Measurements from ENCODE around the gene FRMPD1. TPM values are rescaled to one million over a fixed set of nuclear protein-coding genes. Genes with fewer than 3 reads are reported as not detected.

The FRMPD1 gene
- total RNA-seq, 1 donor from 2014 or later: 0.07 TPM

DNA sequence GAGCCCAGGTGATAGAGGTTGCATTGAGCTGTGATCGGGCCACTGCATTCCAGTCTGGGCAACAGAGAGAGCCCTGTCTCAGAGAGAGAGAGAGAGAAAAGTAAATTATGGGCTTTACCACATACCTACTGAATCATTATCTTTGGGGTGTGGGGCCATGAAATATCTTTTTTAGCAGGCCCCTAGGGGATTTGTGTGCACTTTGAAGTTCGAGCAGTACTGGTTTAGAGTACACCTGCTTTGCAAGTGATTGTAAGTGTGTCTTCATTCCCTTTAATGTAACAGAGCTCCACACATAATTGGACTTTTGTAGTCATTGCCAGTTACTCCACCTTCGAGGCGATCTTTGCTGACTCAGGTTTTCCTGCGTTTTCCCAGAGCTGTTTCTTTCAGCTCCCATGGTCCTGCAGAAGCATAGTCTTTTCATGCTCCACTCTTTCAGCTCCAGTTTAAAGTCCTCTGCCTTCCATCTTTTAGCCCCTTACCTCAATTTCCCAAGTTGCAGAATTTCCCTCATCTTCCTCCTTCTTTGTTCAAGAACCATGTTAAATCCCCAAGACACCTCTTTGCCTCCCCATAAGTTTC, 24.0 kb upstream of the FRMPD1 start:
- Mint-ChIP-seq H3K9me3 (ENCODE audit: unreplicated experiment) (no peaks in the 10 kb centered on the region), H3K36me3 (ENCODE audit: low read depth, unreplicated experiment) (no peaks in the 10 kb centered on the region), H3K27me3 (ENCODE audit: low read depth, unreplicated experiment) (peaks cover 5% of the 10 kb centered on the region), H3K4me1 (ENCODE audit: low read depth, unreplicated experiment) (peaks cover 5% of the 10 kb centered on the region), H3K4me3 (ENCODE audit: unreplicated experiment) (no peak overlapping the region), H3K27ac (ENCODE audit: unreplicated experiment) (no peak overlapping the region)
- no peak overlapping the region for H3K4me3 ChIP-seq (ENCODE audit: insufficient read depth, low read depth, low read length)
- no peak overlapping the region for H3K27ac ChIP-seq (ENCODE audit: low read depth, low read length)
- no peak overlapping the region for H3K9ac ChIP-seq (ENCODE audit: low read length)
- no peak for TF ChIP-seq EZH2 (IDR thresholded peaks at IDR 0.05; ENCODE audit: insufficient read depth, low read length)
- TF ChIP-seq, protein P1, sequence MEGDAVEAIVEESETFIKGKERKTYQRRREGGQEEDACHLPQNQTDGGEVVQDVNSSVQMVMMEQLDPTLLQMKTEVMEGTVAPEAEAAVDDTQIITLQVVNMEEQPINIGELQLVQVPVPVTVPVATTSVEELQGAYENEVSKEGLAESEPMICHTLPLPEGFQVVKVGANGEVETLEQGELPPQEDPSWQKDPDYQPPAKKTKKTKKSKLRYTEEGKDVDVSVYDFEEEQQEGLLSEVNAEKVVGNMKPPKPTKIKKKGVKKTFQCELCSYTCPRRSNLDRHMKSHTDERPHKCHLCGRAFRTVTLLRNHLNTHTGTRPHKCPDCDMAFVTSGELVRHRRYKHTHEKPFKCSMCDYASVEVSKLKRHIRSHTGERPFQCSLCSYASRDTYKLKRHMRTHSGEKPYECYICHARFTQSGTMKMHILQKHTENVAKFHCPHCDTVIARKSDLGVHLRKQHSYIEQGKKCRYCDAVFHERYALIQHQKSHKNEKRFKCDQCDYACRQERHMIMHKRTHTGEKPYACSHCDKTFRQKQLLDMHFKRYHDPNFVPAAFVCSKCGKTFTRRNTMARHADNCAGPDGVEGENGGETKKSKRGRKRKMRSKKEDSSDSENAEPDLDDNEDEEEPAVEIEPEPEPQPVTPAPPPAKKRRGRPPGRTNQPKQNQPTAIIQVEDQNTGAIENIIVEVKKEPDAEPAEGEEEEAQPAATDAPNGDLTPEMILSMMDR (IDR thresholded peaks at IDR 0.05; ENCODE audit: insufficient read depth, low read depth, low read length): no peak
- H3K36me3 ChIP-seq (ENCODE audit: insufficient read depth, low read length): no peaks in the 10 kb centered on the region
- H3K4me2 ChIP-seq (ENCODE audit: low read length): no peak overlapping the region
- H3K4me1 ChIP-seq (ENCODE audit: insufficient read depth, low read length): no peaks in the 10 kb centered on the region
- H2AFZ ChIP-seq (ENCODE audit: low read depth, low read length): no peak overlapping the region
- no peaks in the 10 kb centered on the region for H3K9me3 ChIP-seq (ENCODE audit: insufficient read depth, low read depth, low read length)
- DNase-seq (ENCODE audit: low read depth) (no peak), FAIRE-seq (no peak)
- no peaks in the 10 kb centered on the region for H4K20me1 ChIP-seq (ENCODE audit: insufficient read depth, low read length)
- H3K79me2 ChIP-seq (ENCODE audit: insufficient read depth, low read length): no peaks in the 10 kb centered on the region
- H3K27me3 ChIP-seq (ENCODE audit: insufficient read depth, low read length): peaks cover 2% of the 10 kb centered on the region

GRCh38 chr9:37632479-37632878, 18.3 kb upstream of the FRMPD1 start:
- H4K20me1 ChIP-seq (ENCODE audit: insufficient read depth, low read length): no peaks in the 10 kb centered on the region
- H3K27me3 ChIP-seq (ENCODE audit: insufficient read depth, low read length): peaks cover 5% of the 10 kb centered on the region
- no peak overlapping the region for H3K27ac ChIP-seq (ENCODE audit: low read depth, low read length)
- Mint-ChIP-seq H3K36me3 (ENCODE audit: low read depth, unreplicated experiment) (no peaks in the 10 kb centered on the region), H3K27ac (ENCODE audit: unreplicated experiment) (no peak overlapping the region), H3K9me3 (ENCODE audit: unreplicated experiment) (no peaks in the 10 kb centered on the region), H3K4me1 (ENCODE audit: low read depth, unreplicated experiment) (no peaks in the 10 kb centered on the region), H3K4me3 (ENCODE audit: unreplicated experiment) (no peak overlapping the region), H3K27me3 (ENCODE audit: low read depth, unreplicated experiment) (peaks cover 10% of the 10 kb centered on the region)
- H2AFZ ChIP-seq (ENCODE audit: low read depth, low read length): no peak overlapping the region
- H3K9ac ChIP-seq (ENCODE audit: low read length): no peak overlapping the region
- H3K9me3 ChIP-seq (ENCODE audit: insufficient read depth, low read depth, low read length): no peaks in the 10 kb centered on the region
- H3K4me2 ChIP-seq (ENCODE audit: low read length): no peak overlapping the region
- no peak for FAIRE-seq
- no peak overlapping the region for H3K4me3 ChIP-seq (ENCODE audit: insufficient read depth, low read depth, low read length)
- H3K4me1 ChIP-seq (ENCODE audit: insufficient read depth, low read length): no peaks in the 10 kb centered on the region
- DNase-seq (ENCODE audit: low read depth): no peak
- H3K36me3 ChIP-seq (ENCODE audit: insufficient read depth, low read length): no peaks in the 10 kb centered on the region
- H3K79me2 ChIP-seq (ENCODE audit: insufficient read depth, low read length): no peaks in the 10 kb centered on the region
- no peak for TF ChIP-seq EZH2 (IDR thresholded peaks at IDR 0.05; ENCODE audit: insufficient read depth, low read length)
- TF ChIP-seq, protein P1 (IDR thresholded peaks at IDR 0.05; ENCODE audit: insufficient read depth, low read depth, low read length): no peak

- Histone ChIP-seq H3K4me2 (ENCODE audit: low read length) (no peak overlapping the region), H3K9me3 (ENCODE audit: insufficient read depth, low read depth, low read length) (no peaks in the 10 kb centered on the region), H4K20me1 (ENCODE audit: insufficient read depth, low read length) (no peaks in the 10 kb centered on the region), H3K79me2 (ENCODE audit: insufficient read depth, low read length) (no peaks in the 10 kb centered on the region), H3K9ac (ENCODE audit: low read length) (no peak overlapping the region), H3K27me3 (ENCODE audit: insufficient read depth, low read length) (peaks cover 5% of the 10 kb centered on the region), H3K27ac (ENCODE audit: low read depth, low read length) (no peak overlapping the region), H3K4me3 (ENCODE audit: insufficient read depth, low read depth, low read length) (no peak overlapping the region), H3K36me3 (ENCODE audit: insufficient read depth, low read length) (no peaks in the 10 kb centered on the region), H2AFZ (ENCODE audit: low read depth, low read length) (no peak overlapping the region), H3K4me1 (ENCODE audit: insufficient read depth, low read length) (no peaks in the 10 kb centered on the region)
- Mint-ChIP-seq H3K9me3 (ENCODE audit: unreplicated experiment) (no peaks in the 10 kb centered on the region), H3K27me3 (ENCODE audit: low read depth, unreplicated experiment) (peaks cover 7% of the 10 kb centered on the region), H3K4me3 (ENCODE audit: unreplicated experiment) (no peak overlapping the region), H3K36me3 (ENCODE audit: low read depth, unreplicated experiment) (no peaks in the 10 kb centered on the region), H3K27ac (ENCODE audit: unreplicated experiment) (no peak overlapping the region), H3K4me1 (ENCODE audit: low read depth, unreplicated experiment) (no peaks in the 10 kb centered on the region)
- no peak for DNase-seq (ENCODE audit: low read depth)
- no peak for TF ChIP-seq EZH2 (IDR thresholded peaks at IDR 0.05; ENCODE audit: insufficient read depth, low read length)
- TF ChIP-seq, protein P1 (IDR thresholded peaks at IDR 0.05; ENCODE audit: insufficient read depth, low read depth, low read length): no peak
- no peak for FAIRE-seq
Observed at GRCh38 chr9:37635808-37636207, 14.9 kb upstream of the FRMPD1 start.
